GM23338 (cell line): ENCODE results near the gene NCAPG. TPM values are rescaled to one million over a fixed set of nuclear protein-coding genes. Genes with fewer than 3 reads are reported as not detected.

Experiments
- ATAC-seq: fragments of 200-7000 bp; cut with Tn5 transposase; 3 replicates; pipeline ENCODE4 v1.9.1; 2020
- DNase-seq: peaks from one replicate; pipeline ENCODE4 v3.0.0-alpha.2; 2015; ENCODE audit warnings: low spot score
- H2AFZ ChIP-seq: fragments of 200-600 bp; sonication (generic); 2 replicates; pipeline ENCODE4 v1.8.0; 2016; ENCODE audit warnings: antibody characterized with exemption, mild to moderate bottlenecking, moderate library complexity
- H3F3A ChIP-seq: fragments of 200-600 bp; sonication (generic); replicated peaks from 2 replicates; pipeline ENCODE4 v1.8.0; 2017; ENCODE audit warnings: antibody characterized with exemption, mixed run types, low read depth
- H3K27ac ChIP-seq: fragments of 200-600 bp; sonication (generic); 2 replicates; pipeline ENCODE4 v1.6.1; 2016; ENCODE audit warnings: low read depth
- H3K27me3 ChIP-seq: fragments of 200-600 bp; sonication (generic); 2 replicates; pipeline ENCODE4 v1.8.0; 2016; ENCODE audit warnings: mild to moderate bottlenecking, mixed run types, moderate library complexity; ENCODE audit not compliant: insufficient read depth
- H3K36me3 ChIP-seq: fragments of 200-600 bp; sonication (generic); 2 replicates; pipeline ENCODE4 v1.8.0; 2016; ENCODE audit warnings: mild to moderate bottlenecking; ENCODE audit not compliant: insufficient read depth
- H3K4me1 ChIP-seq: fragments of 200-600 bp; sonication (generic); 2 replicates; pipeline ENCODE4 v1.8.0; 2016; ENCODE audit warnings: mild to moderate bottlenecking, moderate library complexity; ENCODE audit not compliant: insufficient read depth
- H3K4me2 ChIP-seq: fragments of 200-600 bp; sonication (generic); 2 replicates; pipeline ENCODE4 v1.7.1; 2017; ENCODE audit warnings: mixed run types
- H3K4me3 ChIP-seq: fragments of 200-600 bp; sonication (generic); 2 replicates; pipeline ENCODE4 v1.6.1; 2016; ENCODE audit warnings: mixed run types
- H3K79me2 ChIP-seq: fragments of 200-600 bp; sonication (generic); replicated peaks from 2 replicates; pipeline ENCODE4 v1.8.0; 2017; ENCODE audit warnings: mild to moderate bottlenecking; ENCODE audit not compliant: insufficient read depth
- H3K9me2 ChIP-seq: fragments of 200-600 bp; sonication (generic); 2 replicates; pipeline ENCODE4 v1.8.0; 2017; ENCODE audit not compliant: insufficient read depth
- H4K20me1 ChIP-seq: fragments of 200-600 bp; sonication (generic); replicated peaks from 2 replicates; pipeline ENCODE4 v1.8.0; 2017; ENCODE audit warnings: mild to moderate bottlenecking; ENCODE audit not compliant: insufficient read depth
- H3K27ac Mint-ChIP-seq: 2 replicates; pipeline ENCODE4 v1.8.0; 2020; ENCODE audit warnings: inconsistent platforms, mild to moderate bottlenecking, moderate library complexity, mixed read lengths
- H3K27me3 Mint-ChIP-seq: 3 replicates; pipeline ENCODE4 v1.8.0; 2022; ENCODE audit warnings: low read depth, mild to moderate bottlenecking, moderate library complexity, mixed read lengths, inconsistent platforms; ENCODE audit not compliant: insufficient read depth, poor library complexity
- H3K36me3 Mint-ChIP-seq: 3 replicates; pipeline ENCODE4 v1.8.0; 2021; ENCODE audit warnings: low read depth, mild to moderate bottlenecking, inconsistent platforms, moderate library complexity, mixed read lengths
- H3K4me1 Mint-ChIP-seq: 3 replicates; pipeline ENCODE4 v1.8.0; 2020; ENCODE audit warnings: mild to moderate bottlenecking, inconsistent platforms, mixed read lengths
- H3K4me3 Mint-ChIP-seq: 3 replicates; pipeline ENCODE4 v1.8.0; 2021; ENCODE audit warnings: moderate library complexity, mild to moderate bottlenecking, inconsistent platforms, mixed read lengths
- H3K9me3 Mint-ChIP-seq: 3 replicates; pipeline ENCODE4 v1.8.0; 2020; ENCODE audit warnings: moderate library complexity, mild to moderate bottlenecking, inconsistent platforms, mixed read lengths
- CTCF ChIP-seq, 2 experiments: fragments of 200-600 bp in 1 of 2; sonication (generic) in 1 of 2; conservative IDR thresholded peaks; 2 replicates each; pipeline versions ENCODE4 v1.5.1 to v1.6.1; 2016 to 2017; ENCODE audit warnings: antibody characterized with exemption in 2 of 2, low read depth in 2 of 2, mild to moderate bottlenecking in 2 of 2, moderate library complexity in 1 of 2
- ETS1 ChIP-seq: IDR thresholded peaks from 2 replicates; pipeline ENCODE4 v1.6.1; 2016; ENCODE audit warnings: antibody characterized with exemption
- EZH2 ChIP-seq: fragments of 200-600 bp; sonication (generic); IDR thresholded peaks from one replicate; pipeline ENCODE4 v1.8.0; 2017; ENCODE audit warnings: antibody characterized with exemption, mild to moderate bottlenecking, low read depth; ENCODE audit not compliant: unreplicated experiment
- EZH2phosphoT487 ChIP-seq: fragments of 200-600 bp; sonication (generic); IDR thresholded peaks from one replicate; pipeline ENCODE4 v1.8.1; 2018; ENCODE audit warnings: antibody characterized with exemption; ENCODE audit not compliant: unreplicated experiment
- NANOG ChIP-seq: IDR thresholded peaks from 2 replicates; pipeline ENCODE4 v1.6.1; 2016; ENCODE audit warnings: antibody characterized with exemption, borderline replicate concordance
- POLR2AphosphoS5 ChIP-seq: IDR thresholded peaks from 2 replicates; pipeline ENCODE4 v1.6.1; 2016; ENCODE audit warnings: antibody characterized with exemption, low read depth
- ZNF114 ChIP-seq: fragments of 250-450 bp; sonication (Bioruptor Pico); IDR thresholded peaks from 2 replicates; pipeline ENCODE4 v1.5.0; 2020; ENCODE audit warnings: mild to moderate bottlenecking, moderate library complexity
- ZNF331 ChIP-seq: fragments of 250-450 bp; sonication (Bioruptor Pico); IDR thresholded peaks from 2 replicates; pipeline ENCODE4 v1.5.0; 2020; ENCODE audit warnings: low read depth, mild to moderate bottlenecking, moderate library complexity
- ZNF462 ChIP-seq: fragments of 250-450 bp; sonication (Bioruptor Pico); IDR thresholded peaks from 2 replicates; pipeline ENCODE4 v1.5.0; 2020; ENCODE audit warnings: mild to moderate bottlenecking, moderate library complexity
- polyA plus RNA-seq: library from polyadenylated mRNA; unstranded; fragments of >200 nt; fragmentation: Nextera tagmentation; extraction: Ambion mirVana; gene quantifications from 2 replicates; pipeline ENCODE4 v1.2.1, GENCODE V29; 2016
- total RNA-seq: library from RNA; depleted of rRNA; stranded (reverse); fragments of >200 nt; shearing (Covaris generic); gene quantifications from 2 replicates; pipeline ENCODE4 v1.2.3, GENCODE V29; 2014

The NCAPG gene
- total and polyA plus RNA-seq, 2 experiments from 2014 or later, result 24.4 to 45.8 TPM

GRCh38 chr4:17766826-17767458, 43.8 kb upstream of the NCAPG start:
- Histone ChIP-seq H3K79me2 (no peaks in the 10 kb centered on the region), H4K20me1 (no peaks in the 10 kb centered on the region), H3K27me3 (no peaks in the 10 kb centered on the region), H3K9me2 (no peaks in the 10 kb centered on the region), H3F3A (no peaks in the 10 kb centered on the region), H3K4me3 (no peak overlapping the region), H3K36me3 (no peaks in the 10 kb centered on the region), H3K4me2 (no peak overlapping the region), H3K4me1 (no peaks in the 10 kb centered on the region), H2AFZ (no peak overlapping the region), H3K27ac (no peak overlapping the region)
- peaks cover under 1% of the 10 kb centered on the region for H3K4me1 Mint-ChIP-seq
- H3K9me3 Mint-ChIP-seq, result peaks cover 29% of the 10 kb centered on the region
- no peak for DNase-seq
- no peak for TF ChIP-seq ZNF114 (CRISPR knock-in tag)
- TF ChIP-seq EZH2phosphoT487, result no peak
- no peak for TF ChIP-seq CTCF (conservative IDR thresholded peaks at IDR 0.05; ENCODE audit: low read depth in 2 of 2)
- no peak for TF ChIP-seq ZNF462 (CRISPR knock-in tag)
- no peak for TF ChIP-seq POLR2AphosphoS5
- TF ChIP-seq ETS1, result no peak
- TF ChIP-seq NANOG, result no peak
- TF ChIP-seq EZH2, result no peak
- no peak for TF ChIP-seq ZNF331
- H3K27ac Mint-ChIP-seq, result no peak overlapping the region
- H3K27me3 Mint-ChIP-seq, result peaks cover 6% of the 10 kb centered on the region
- H3K36me3 Mint-ChIP-seq, result peaks cover 8% of the 10 kb centered on the region
- H3K4me3 Mint-ChIP-seq, result no peak overlapping the region
- ATAC-seq, result no peak
